ENCODE results near the gene IQGAP3. TPM values are rescaled to one million over a fixed set of nuclear protein-coding genes. Genes with fewer than 3 reads are reported as not detected.
A peak's percentile ranks its signal among the peaks of the same experiment; 100 is the strongest.

IQGAP3 gene
- total and polyA plus RNA-seq, 2 of the 4 experiments (the other 2 are of a cell fraction) = 12.5 to 13.6 TPM

GRCh38 chr1:156497078-156497742 lies 75.2 kb downstream of the IQGAP3 start:
- ChIA-PET POLR2A (ENCODE audit: unreplicated experiment) (no interaction called here), CTCF (no interaction called here)
- H3K9ac ChIP-seq (ENCODE audit: low read depth, low read length) = no peak overlapping the region

More at GRCh38 chr1:156497078-156497742, 75.2 kb downstream of the IQGAP3 start:
- H3K9me3 ChIP-seq (ENCODE audit: control insufficient read depth, insufficient read depth, low read length) = no peaks in the 10 kb centered on the region
- BruUV-seq (replicated peaks) = no TSS peak
- no peaks in the 10 kb centered on the region for H3K27me3 ChIP-seq (ENCODE audit: control insufficient read depth, insufficient read depth, low read length)
- H2BK20ac ChIP-seq (ENCODE audit: low read depth, low read length) = no peak overlapping the region
- no peak overlapping the region for H4K8ac ChIP-seq (ENCODE audit: low read depth in 2 of 2, low read length in 2 of 2)
- H3K9me1 ChIP-seq (ENCODE audit: insufficient read depth, low read length) = peaks cover 46% of the 10 kb centered on the region
- H2AFZ ChIP-seq (replicated peaks; ENCODE audit: low read length, poor library complexity) = no peak overlapping the region
- no peak overlapping the region for H3K56ac ChIP-seq (ENCODE audit: extremely low read depth, insufficient read depth, low read length)
- H3K27ac ChIP-seq (ENCODE audit: insufficient read depth, low read length) = no peak overlapping the region
- WGBS, 2 experiments (ENCODE audit: extremely low coverage in 2 of 2, insufficient read length in 1 of 2) = 89% methylated on average over 6 of the region's 11 CpGs; no CpG with 5 or more reads in 1 of the 2 experiments
- H2BK120ac ChIP-seq (ENCODE audit: low read depth, low read length) = no peak overlapping the region
- DNase-seq (no peak), ATAC-seq (ENCODE audit: low read depth) (no peak)
- dilution Hi-C loops (cut with HindIII; ENCODE audit: low sequenced_read_pairs, unreplicated experiment) = no loop called here
- no peak overlapping the region for H2AK9ac ChIP-seq (replicated peaks; ENCODE audit: low read depth, low read length, poor library complexity)
- TF ChIP-seq MAFK (IDR thresholded peaks at IDR 0.05; ENCODE audit: low read depth, low read length) (no peak), RCOR1 (IDR thresholded peaks at IDR 0.05; ENCODE audit: insufficient replicate concordance, low read length) (no peak), POLR2A (IDR thresholded peaks at IDR 0.05; ENCODE audit: low read depth, low read length) (no peak), BHLHE40 (IDR thresholded peaks at IDR 0.05; ENCODE audit: low read depth, low read length) (no peak), RAD21 (IDR thresholded peaks at IDR 0.05; ENCODE audit: low read length) (no peak), NFE2L2 (IDR thresholded peaks at IDR 0.05; ENCODE audit: low read depth, low read length) (no peak), MXI1 (IDR thresholded peaks at IDR 0.05; ENCODE audit: borderline replicate concordance, low read depth, low read length) (no peak), USF2 (IDR thresholded peaks at IDR 0.05; ENCODE audit: low read depth, low read length) (no peak), CTCF (conservative IDR thresholded peaks at IDR 0.05; ENCODE audit: low read depth, low read length) (no peak), CHD1 (IDR thresholded peaks at IDR 0.05; ENCODE audit: low read depth, low read length) (no peak), FOS (IDR thresholded peaks at IDR 0.05; ENCODE audit: low read depth, low read length) (no peak), CEBPB (IDR thresholded peaks at IDR 0.05; ENCODE audit: low read depth, low read length) (no peak), ELK1 (IDR thresholded peaks at IDR 0.05; ENCODE audit: borderline replicate concordance, low read depth, low read length) (no peak), MAZ (IDR thresholded peaks at IDR 0.05; ENCODE audit: borderline replicate concordance, low read depth, low read length) (no peak), SMC3 (IDR thresholded peaks at IDR 0.05; ENCODE audit: low read depth, low read length) (no peak), RFX5 (IDR thresholded peaks at IDR 0.05; ENCODE audit: low read depth, low read length) (no peak)
- peak overlapping the region; percentile 69; the same call in 1 of the 2 replicates for H3K23ac ChIP-seq (ENCODE audit: low read depth, low read length)
- H4K20me1 ChIP-seq (ENCODE audit: insufficient read depth, low read length) = peaks cover 82% of the 10 kb centered on the region
- H4K5ac ChIP-seq (ENCODE audit: low read depth, low read length) = no peak overlapping the region
- H3K4me3 ChIP-seq (ENCODE audit: insufficient read depth, low read depth, low read length) = no peak overlapping the region
- in situ Hi-C loops (cut with MboI; ENCODE audit: low sequenced_read_pairs) = no loop called here
- H2BK5ac ChIP-seq (ENCODE audit: low read depth, low read length, poor library complexity, severe bottlenecking) = no peak overlapping the region
- peak overlapping the region; percentile 39 for H3K14ac ChIP-seq (replicated peaks; ENCODE audit: low read depth, low read length)
- H4K91ac ChIP-seq (ENCODE audit: insufficient read depth, low read depth, low read length) = no peak overlapping the region
- 0 out of 2 replicates have a peak overlapping the region, but pooled peaks have one; percentile 31 for H3K4ac ChIP-seq (ENCODE audit: low read depth, low read length)
- no peak overlapping the region for H2BK15ac ChIP-seq (ENCODE audit: low read depth, low read length)
- peak overlapping the region; percentile 2; the same call in 1 of the 2 replicates for H2AK5ac ChIP-seq (ENCODE audit: low read depth, low read length)
- H3K36me3 ChIP-seq (ENCODE audit: control insufficient read depth, insufficient read depth, low read length) = peaks cover 5% of the 10 kb centered on the region; the same call in 1 of the 2 replicates
- H3K4me2 ChIP-seq (ENCODE audit: low read depth, low read length) = no peak overlapping the region
- peaks cover 5 to 73% of the 10 kb centered on the region in 2 experiments; a peak in 3 of 4 replicates for H3K79me1 ChIP-seq (ENCODE audit: low read depth in 1 of 2, low read length in 2 of 2)
- H3K18ac ChIP-seq (ENCODE audit: low read depth, low read length) = no peak overlapping the region
- intact Hi-C loops (cut with micrococcal nuclease) = no loop called here
- H3K4me1 ChIP-seq (ENCODE audit: control insufficient read depth, insufficient read depth, low read length) = peaks cover 45% of the 10 kb centered on the region
